Lower leg skin (tissue), 4 donors: ENCODE measurements around the gene FANCI. TPM values are rescaled to one million over a fixed set of nuclear protein-coding genes. Genes with fewer than 3 reads are reported as not detected.

ENCODE experiments used
- DNase-seq, 2 donors: peaks; one replicate each; pipeline ENCODE4 v3.0.0-alpha.2; 2019; ENCODE audit warnings: low spot score in 2 of 2
- H3K4me3 ChIP-seq: fragments of 200-600 bp; sonication (generic); 2 replicates; pipeline ENCODE4 v1.5.1; 2017; ENCODE audit warnings: mild to moderate bottlenecking, low read depth; ENCODE audit not compliant: poor library complexity, severe bottlenecking
- CTCF ChIP-seq, 3 donors: fragments of 450-650 bp; IDR thresholded peaks; one replicate each; pipeline ENCODE4 v1.5.1; 2016; ENCODE audit warnings: antibody characterized with exemption in 3 of 3, mild to moderate bottlenecking in 3 of 3, moderate library complexity in 2 of 3
- POLR2A ChIP-seq, 2 donors: fragments of 450-650 bp; IDR thresholded peaks; one replicate each; pipeline ENCODE4 v1.6.1; 2016 to 2017; ENCODE audit warnings: antibody characterized with exemption in 2 of 2, mild to moderate bottlenecking in 1 of 2, moderate library complexity in 1 of 2
- WGBS, 2 donors: methylation state at CpG; one replicate each; pipeline ENCODE4 v1.1.5; 2018; 5-methylcytosine and 5-hydroxymethylcytosine counted together
- intact Hi-C: fragments of 100-400 bp; cut with DNase I; formaldehyde crosslinking; loops from one replicate; pipeline ENCODE4 v1.15.0; 2023; ENCODE audit warnings: low total_unique reads
- total RNA-seq, 4 donors: library from RNA; depleted of rRNA; stranded (reverse); fragments of >200 nt; gene quantifications; one replicate each; pipeline ENCODE4 v1.1.0, GENCODE V29; 2016

The FANCI gene
- total RNA-seq, 4 donors from 2014 or later, result 4.5 to 22.0 (median 8.5) TPM

- WGBS, 2 donors, result 92 to 94% methylated on average over 1 of the region's 1 CpG
- H3K4me3 ChIP-seq, result no peak overlapping the region
- no peak for DNase-seq
- intact Hi-C loops, result no loop called here
- TF ChIP-seq CTCF (IDR thresholded peaks at IDR 0.05), result no peak
- no peak for TF ChIP-seq POLR2A (IDR thresholded peaks at IDR 0.05)
These were observed 34.5 kb downstream of the FANCI start for GRCh38 chr15:89278307-89278706.

GRCh38 chr15:89282631-89283030 lies 38.9 kb downstream of the FANCI start:
- intact Hi-C loops, result no loop called here
- 94 to 95% methylated on average over 4 of the region's 4 CpGs for WGBS, 2 donors

GRCh38 chr15:89283201-89283600 lies 39.4 kb downstream of the FANCI start:
- no peak overlapping the region for H3K4me3 ChIP-seq
- TF ChIP-seq CTCF (IDR thresholded peaks at IDR 0.05), result no peak
- TF ChIP-seq POLR2A (IDR thresholded peaks at IDR 0.05), result no peak
- DNase-seq, result no peak
- WGBS, 2 donors, result 86 to 88% methylated on average over 4 of the region's 4 CpGs
- intact Hi-C loops, result no loop called here

More at GRCh38 chr15:89282631-89283030, 38.9 kb downstream of the FANCI start:
- no peak overlapping the region for H3K4me3 ChIP-seq
- no peak for DNase-seq
- no peak for TF ChIP-seq POLR2A (IDR thresholded peaks at IDR 0.05)
- TF ChIP-seq CTCF (IDR thresholded peaks at IDR 0.05), result no peak

GRCh38 chr15:89291934-89292438 lies 48.2 kb downstream of the FANCI start:
- 93 to 94% methylated on average over 2 of the region's 2 CpGs for WGBS, 2 donors
- H3K4me3 ChIP-seq, result no peak overlapping the region
- intact Hi-C loops, result loop anchor here (10.0 kb wide), 1 partner anchor 77 kb away; no protein-coding TSS in a partner anchor
- TF ChIP-seq POLR2A (IDR thresholded peaks at IDR 0.05), result no peak
- TF ChIP-seq CTCF (IDR thresholded peaks at IDR 0.05), result no peak
- no peak for DNase-seq

GRCh38 chr15:89293012-89293411 lies 49.2 kb downstream of the FANCI start:
- 92 to 95% methylated on average over 2 of the region's 2 CpGs for WGBS, 2 donors
- intact Hi-C loops, result loop anchor here (10.0 kb wide), 1 partner anchor 78 kb away; no protein-coding TSS in a partner anchor

GRCh38 chr15:89299896-89300295 lies 56.1 kb downstream of the FANCI start:
- TF ChIP-seq POLR2A (IDR thresholded peaks at IDR 0.05), result no peak
- no peak for TF ChIP-seq CTCF (IDR thresholded peaks at IDR 0.05)
- no peak overlapping the region for H3K4me3 ChIP-seq
- intact Hi-C loops, result loop anchor here (10.0 kb wide), 1 partner anchor 85 kb away; no protein-coding TSS in a partner anchor
- no peak for DNase-seq

More at GRCh38 chr15:89293012-89293411, 49.2 kb downstream of the FANCI start:
- no peak overlapping the region for H3K4me3 ChIP-seq
- DNase-seq, result no peak
- TF ChIP-seq POLR2A (IDR thresholded peaks at IDR 0.05), result no peak
